Esophagus muscularis mucosa (tissue), 4 donors: ENCODE data around the gene SH2D3C. TPM values are rescaled to one million over a fixed set of nuclear protein-coding genes. Genes with fewer than 3 reads are reported as not detected.

Source experiments
- DNase-seq: peaks from one replicate; pipeline ENCODE4 v3.0.0-alpha.2; 2017; ENCODE audit errors: extremely low spot score
- H3K27ac ChIP-seq, 4 donors: fragments of 200-600 bp; sonication (generic); replicated peaks in 1 of 4; 1 replicate in 3 of 4; 2 replicates in 1 of 4; pipeline ENCODE4 v1.5.1; 2016 to 2019; ENCODE audit warnings: mild to moderate bottlenecking in 1 of 4
- H3K27me3 ChIP-seq, 4 donors: fragments of 200-600 bp; sonication (generic); one replicate each; pipeline versions ENCODE4 v1.5.1 to v1.6.0; 2016 to 2019
- H3K36me3 ChIP-seq, 4 donors: fragments of 200-600 bp; sonication (generic); one replicate each; pipeline ENCODE4 v1.5.1; 2016 to 2019
- H3K4me1 ChIP-seq, 4 donors: fragments of 200-600 bp; sonication (generic); one replicate each; pipeline ENCODE4 v1.5.1; 2016 to 2019
- H3K4me3 ChIP-seq, 4 donors: fragments of 200-600 bp; sonication (generic); 1 replicate in 2 of 4; 2 replicates in 2 of 4; pipeline ENCODE4 v1.5.1; 2016 to 2019; ENCODE audit warnings: mild to moderate bottlenecking in 4 of 4, moderate library complexity in 1 of 4
- H3K9me3 ChIP-seq, 4 donors: fragments of 200-600 bp; sonication (generic); 1 replicate in 3 of 4; 2 replicates in 1 of 4; pipeline ENCODE4 v1.5.1; 2016 to 2019
- EP300 ChIP-seq: sonication (generic); formaldehyde crosslinking; IDR thresholded peaks from one replicate; pipeline ENCODE4 v1.6.1; 2017; ENCODE audit warnings: antibody characterized with exemption
- POLR2A ChIP-seq: fragments of 450-650 bp; IDR thresholded peaks from one replicate; pipeline ENCODE4 v1.6.1; 2017; ENCODE audit warnings: antibody characterized with exemption, moderate library complexity, mild to moderate bottlenecking, low read depth
- POLR2AphosphoS5 ChIP-seq, 2 donors: sonication (generic); formaldehyde crosslinking; IDR thresholded peaks; one replicate each; pipeline ENCODE4 v1.6.1; 2017; ENCODE audit warnings: antibody characterized with exemption in 2 of 2
- WGBS: methylation state at CpG from one replicate; pipeline ENCODE4 v1.1.5; 2018; 5-methylcytosine and 5-hydroxymethylcytosine counted together
- intact Hi-C: fragments of 100-400 bp; cut with DNase I; formaldehyde crosslinking; loops from one replicate; pipeline ENCODE4 v1.15.1; 2023
- total RNA-seq, 4 donors: library from RNA; depleted of rRNA; stranded (reverse); fragments of >200 nt; gene quantifications; one replicate each; pipeline versions ENCODE4 v1.1.0 to v1.2.1, GENCODE V29; 2016
- TF ChIP-seq, protein P1 (sequence below), 3 experiments: fragments of 200-600 bp in 2 of 3; fragments of 450-650 bp in 1 of 3; sonication (generic) in 2 of 3; IDR thresholded peaks; one replicate each; pipeline ENCODE4 v1.5.1; 2017 to 2019; ENCODE audit warnings: antibody characterized with exemption in 3 of 3, mild to moderate bottlenecking in 2 of 3, moderate library complexity in 1 of 3

The SH2D3C gene
- total RNA-seq, 4 donors from 2014 or later = 5.0 to 18.1 (median 14.3) TPM

DNA sequence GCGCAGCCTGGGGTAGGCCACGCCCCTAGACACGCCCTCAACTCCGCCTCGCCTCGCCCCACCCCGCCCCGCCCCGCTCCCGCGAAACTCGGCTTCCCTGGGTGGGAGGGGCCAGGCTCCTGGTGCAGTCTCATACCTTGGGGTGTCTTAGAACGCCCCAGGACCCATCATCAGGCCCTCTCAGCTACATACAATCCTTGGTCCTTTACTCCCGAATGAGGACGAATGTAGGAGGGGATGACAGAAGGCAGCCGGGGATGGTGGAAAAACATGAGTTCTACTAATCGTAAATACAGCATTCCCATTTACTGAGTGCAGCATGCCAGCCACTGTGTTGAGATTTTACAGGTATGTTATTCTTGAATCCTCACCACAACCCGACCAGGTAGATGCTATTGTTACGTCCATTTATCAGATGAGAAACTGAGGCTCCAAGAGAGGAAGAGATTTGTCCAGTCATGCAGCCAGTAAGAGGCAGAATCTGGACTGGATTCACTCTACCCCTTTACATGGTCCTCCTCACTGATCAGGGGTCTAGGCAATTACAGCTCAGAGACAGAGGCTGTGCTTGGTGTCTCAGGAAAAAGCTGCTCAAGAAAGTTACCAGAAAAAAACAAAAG, 6.8 kb downstream of the SH2D3C start:
- H3K4me1 ChIP-seq = peaks cover 21 to 43% (median 31%) of the 10 kb centered on the region in 4 donors
- no peak for DNase-seq
- peaks cover 0 to 3% (median 0%) of the 10 kb centered on the region in 4 donors for H3K36me3 ChIP-seq
- peak overlapping the region; percentile 53 to 70 (median 58) for H3K4me3 ChIP-seq
- TF ChIP-seq POLR2AphosphoS5 (IDR thresholded peaks at IDR 0.05) = peak in 1 of 2 donors; percentile 1
- TF ChIP-seq, protein P1, sequence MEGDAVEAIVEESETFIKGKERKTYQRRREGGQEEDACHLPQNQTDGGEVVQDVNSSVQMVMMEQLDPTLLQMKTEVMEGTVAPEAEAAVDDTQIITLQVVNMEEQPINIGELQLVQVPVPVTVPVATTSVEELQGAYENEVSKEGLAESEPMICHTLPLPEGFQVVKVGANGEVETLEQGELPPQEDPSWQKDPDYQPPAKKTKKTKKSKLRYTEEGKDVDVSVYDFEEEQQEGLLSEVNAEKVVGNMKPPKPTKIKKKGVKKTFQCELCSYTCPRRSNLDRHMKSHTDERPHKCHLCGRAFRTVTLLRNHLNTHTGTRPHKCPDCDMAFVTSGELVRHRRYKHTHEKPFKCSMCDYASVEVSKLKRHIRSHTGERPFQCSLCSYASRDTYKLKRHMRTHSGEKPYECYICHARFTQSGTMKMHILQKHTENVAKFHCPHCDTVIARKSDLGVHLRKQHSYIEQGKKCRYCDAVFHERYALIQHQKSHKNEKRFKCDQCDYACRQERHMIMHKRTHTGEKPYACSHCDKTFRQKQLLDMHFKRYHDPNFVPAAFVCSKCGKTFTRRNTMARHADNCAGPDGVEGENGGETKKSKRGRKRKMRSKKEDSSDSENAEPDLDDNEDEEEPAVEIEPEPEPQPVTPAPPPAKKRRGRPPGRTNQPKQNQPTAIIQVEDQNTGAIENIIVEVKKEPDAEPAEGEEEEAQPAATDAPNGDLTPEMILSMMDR (IDR thresholded peaks at IDR 0.05) = peak in 1 of 3 experiments; percentile 0
- no peak for TF ChIP-seq EP300
- H3K9me3 ChIP-seq = no peaks in the 10 kb centered on the region
- 9% methylated on average over 8 of the region's 19 CpGs for WGBS
- peaks cover 0 to 2% (median 0%) of the 10 kb centered on the region in 4 donors for H3K27me3 ChIP-seq
- H3K27ac ChIP-seq = peak overlapping the region; percentile 40 to 75 (median 59)
- intact Hi-C loops = no loop called here

GRCh38 chr9:127770905-127771569, 7.4 kb downstream of the SH2D3C start:
- WGBS = 3% methylated on average over 10 of the region's 43 CpGs
- Histone ChIP-seq H3K4me3 (peak overlapping the region; percentile 53 to 70 (median 58)), H3K4me1 (peaks cover 27 to 43% (median 37%) of the 10 kb centered on the region in 4 donors), H3K9me3 (no peaks in the 10 kb centered on the region), H3K27ac (peak overlapping the region; percentile 40 to 75 (median 70)), H3K27me3 (peaks cover 0 to 9% (median 0%) of the 10 kb centered on the region in 4 donors), H3K36me3 (peaks cover 0 to 10% (median 0%) of the 10 kb centered on the region in 4 donors)
- intact Hi-C loops = no loop called here
- peak; percentile 71 to 81 for TF ChIP-seq POLR2AphosphoS5 (IDR thresholded peaks at IDR 0.05)
- TF ChIP-seq EP300 = no peak
- TF ChIP-seq POLR2A = peak; percentile 9
- TF ChIP-seq, protein P1 (IDR thresholded peaks at IDR 0.05) = peak in 1 of 3 experiments; percentile 10
- peak; percentile 99 for DNase-seq

- peaks cover 0 to 11% (median 0%) of the 10 kb centered on the region in 4 donors for H3K27me3 ChIP-seq
- peaks cover 28 to 43% (median 39%) of the 10 kb centered on the region in 4 donors for H3K4me1 ChIP-seq
- H3K9me3 ChIP-seq = no peaks in the 10 kb centered on the region
- DNase-seq = no peak
- intact Hi-C loops = no loop called here
- WGBS = 57% methylated on average over 3 of the region's 3 CpGs
- peak overlapping the region; percentile 40 to 75 (median 70) for H3K27ac ChIP-seq
- TF ChIP-seq EP300 = no peak
- TF ChIP-seq POLR2AphosphoS5 (IDR thresholded peaks at IDR 0.05) = no peak
- no peak for TF ChIP-seq POLR2A
- TF ChIP-seq, protein P1 (IDR thresholded peaks at IDR 0.05) = no peak
- H3K36me3 ChIP-seq = peaks cover 0 to 11% (median 0%) of the 10 kb centered on the region in 4 donors
- peak overlapping the region; percentile 53 to 70 (median 58) for H3K4me3 ChIP-seq
Observed at GRCh38 chr9:127770583-127770904, 7.9 kb downstream of the SH2D3C start.

- Histone ChIP-seq H3K36me3 (peaks cover 0 to 11% (median 0%) of the 10 kb centered on the region in 4 donors), H3K27ac (peak overlapping the region; percentile 40 to 75 (median 70)), H3K27me3 (peaks cover 0 to 11% (median 0%) of the 10 kb centered on the region in 4 donors), H3K9me3 (no peaks in the 10 kb centered on the region), H3K4me3 (peak overlapping the region; percentile 53 to 70 (median 58)), H3K4me1 (peaks cover 28 to 43% (median 39%) of the 10 kb centered on the region in 4 donors)
- DNase-seq = no peak
- intact Hi-C loops = no loop called here
- TF ChIP-seq POLR2AphosphoS5 (IDR thresholded peaks at IDR 0.05) = no peak
- TF ChIP-seq POLR2A = no peak
- TF ChIP-seq EP300 = no peak
- WGBS = 68% methylated on average over 3 of the region's 4 CpGs
Observed at GRCh38 chr9:127769929-127770582, 8.4 kb downstream of the SH2D3C start.

DNA sequence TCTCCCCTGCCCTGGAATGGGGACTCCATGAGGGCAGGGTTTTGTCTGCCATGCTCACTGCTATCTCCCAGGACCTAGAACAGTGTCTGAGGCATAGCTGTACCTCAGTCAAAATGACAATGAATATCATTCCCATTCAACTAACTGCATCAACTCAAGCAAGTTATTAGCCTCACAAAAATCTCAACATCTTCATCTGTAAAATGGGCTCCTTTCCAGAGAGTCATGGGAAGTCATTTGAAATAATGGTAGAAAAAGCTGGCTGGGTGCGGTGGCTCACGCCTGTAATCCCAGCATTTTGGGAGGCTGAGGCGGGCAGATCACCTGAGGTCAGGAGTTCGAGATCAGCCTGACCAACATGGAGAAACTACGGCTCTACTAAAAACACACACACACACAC, 9.4 kb downstream of the SH2D3C start:
- Histone ChIP-seq H3K27me3 (peaks cover 0 to 18% (median 0%) of the 10 kb centered on the region in 4 donors), H3K36me3 (peaks cover 0 to 11% (median 0%) of the 10 kb centered on the region in 4 donors), H3K4me3 (peak overlapping the region in 3 of 4 donors; percentile 20 to 60 (median 21)), H3K4me1 (peaks cover 35 to 50% (median 41%) of the 10 kb centered on the region in 4 donors), H3K9me3 (no peaks in the 10 kb centered on the region), H3K27ac (peak overlapping the region; percentile 48 to 75 (median 70))
- TF ChIP-seq POLR2AphosphoS5 (IDR thresholded peaks at IDR 0.05) (no peak), POLR2A (no peak), EP300 (no peak)
- TF ChIP-seq, protein P1 (IDR thresholded peaks at IDR 0.05) = no peak
- WGBS = 84% methylated on average over 5 of the region's 5 CpGs
- DNase-seq = no peak
- intact Hi-C loops = no loop called here
